ENCODE data around the gene C1QTNF12.

GRCh38 chr1:1259540-1259939 lies 13.0 kb upstream of the C1QTNF12 start:
- no peak for TF ChIP-seq CTCF (conservative IDR thresholded peaks at IDR 0.05)
- TF ChIP-seq ZFX (IDR thresholded peaks at IDR 0.05): no peak

Measured in C4-2B (cell line).